Upper lobe of left lung (tissue), 4 donors: ENCODE results near the gene ASB8.

Source experiments
- CTCF ChIP-seq, 6 experiments: fragments of 450-650 bp in 4 of 6; fragments of 200-600 bp in 2 of 6; sonication (generic) in 2 of 6; IDR thresholded peaks; one replicate each; pipeline ENCODE4 v1.5.1; 2016 to 2019; ENCODE audit warnings: antibody characterized with exemption in 6 of 6
- POLR2A ChIP-seq, 4 donors: fragments of 450-650 bp; IDR thresholded peaks; one replicate each; pipeline ENCODE4 v1.5.1; 2016 to 2017; ENCODE audit warnings: antibody characterized with exemption in 4 of 4, mild to moderate bottlenecking in 2 of 4
- POLR2AphosphoS5 ChIP-seq, 2 donors: sonication (generic); formaldehyde crosslinking; IDR thresholded peaks; one replicate each; pipeline ENCODE4 v1.5.1; 2017; ENCODE audit warnings: antibody characterized with exemption in 2 of 2

DNA sequence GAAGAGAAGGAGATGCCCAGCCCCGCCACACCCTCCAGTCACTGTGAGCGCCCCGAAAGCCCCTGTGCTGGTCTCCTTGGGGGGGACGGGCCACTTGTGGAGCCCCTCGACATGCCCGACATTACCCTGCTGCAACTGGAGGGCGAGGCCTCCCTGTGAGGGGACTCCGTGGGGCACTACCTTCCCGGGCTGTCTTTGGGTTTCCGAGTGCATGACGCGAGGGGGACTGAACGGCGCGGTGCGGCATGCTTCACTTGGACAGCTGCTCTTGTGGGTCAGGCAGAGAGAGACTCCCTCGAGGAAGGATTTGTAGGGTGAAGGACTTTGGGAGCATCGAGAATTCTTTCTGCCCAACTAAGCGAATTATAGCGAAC, 27.2 kb upstream of the ASB8 start:
- TF ChIP-seq CTCF (IDR thresholded peaks at IDR 0.05) (no peak), POLR2A (IDR thresholded peaks at IDR 0.05) (no peak), POLR2AphosphoS5 (IDR thresholded peaks at IDR 0.05) (no peak)
